ENCODE measurements around the gene GPR183.
"Not testable (repeated sequence)": the region's sequence is repeated elsewhere in the genome, so short reads cannot be mapped to it uniquely, and the experiment has no call there.

The GPR183 gene

GRCh38 chr13:99270518-99270917, 36.7 kb downstream of the GPR183 start:
- no peak for DNase-seq (ENCODE audit: low read depth in 2 of 2)

- no peak for DNase-seq (ENCODE audit: low read depth in 2 of 2)
Observed at GRCh38 chr13:99269627-99270241, 37.5 kb downstream of the GPR183 start.

- DNase-seq (ENCODE audit: low read depth in 2 of 2), result no peak
Observed at GRCh38 chr13:99268822-99269221, 38.4 kb downstream of the GPR183 start.

- no peak for DNase-seq (ENCODE audit: low read depth in 2 of 2)
Observed at GRCh38 chr13:99267927-99268326, 39.3 kb downstream of the GPR183 start.

- DNase-seq (ENCODE audit: low read depth in 2 of 2), result no peak
Observed at GRCh38 chr13:99266827-99267226, 40.4 kb downstream of the GPR183 start.

GRCh38 chr13:99265821-99266426, 41.3 kb downstream of the GPR183 start:
- DNase-seq (ENCODE audit: low read depth in 2 of 2), result no peak

GRCh38 chr13:99265162-99265800, 41.9 kb downstream of the GPR183 start:
- DNase-seq (ENCODE audit: low read depth in 2 of 2), result no peak

GRCh38 chr13:99264051-99264450, 43.1 kb downstream of the GPR183 start:
- no peak for DNase-seq (ENCODE audit: low read depth in 2 of 2)

GRCh38 chr13:99263126-99263785, 43.9 kb downstream of the GPR183 start:
- DNase-seq (ENCODE audit: low read depth in 2 of 2), result no peak

- DNase-seq (ENCODE audit: low read depth in 2 of 2), result no peak
Observed at GRCh38 chr13:99261059-99261458, 46.1 kb downstream of the GPR183 start.

- no peak for DNase-seq (ENCODE audit: low read depth in 2 of 2)
Observed at GRCh38 chr13:99260216-99260615, 47.0 kb downstream of the GPR183 start.

- DNase-seq (ENCODE audit: low read depth in 2 of 2), result no peak
Observed at GRCh38 chr13:99258946-99259345, 48.3 kb downstream of the GPR183 start.

- DNase-seq (ENCODE audit: low read depth in 2 of 2), result peak in 1 of 2 donors; percentile 14
Observed at GRCh38 chr13:99258210-99258860, 48.9 kb downstream of the GPR183 start, which contains the start of gene GPR18. Gene GPR18 (minus strand): TSS chr13:99258379. CDS start chr13:99255872, 2,507 bp downstream.

- DNase-seq (ENCODE audit: low read depth in 2 of 2), result no peak
Observed at GRCh38 chr13:99257291-99257690, 49.9 kb downstream of the GPR183 start.

- DNase-seq (ENCODE audit: low read depth in 2 of 2), result no peak
Observed at GRCh38 chr13:99256709-99257108, 50.5 kb downstream of the GPR183 start.

GRCh38 chr13:99256283-99256682, 50.9 kb downstream of the GPR183 start:
- DNase-seq (ENCODE audit: low read depth in 2 of 2), result no peak

- no peak for DNase-seq (ENCODE audit: low read depth in 2 of 2)
Observed at GRCh38 chr13:99255271-99255670, 51.9 kb downstream of the GPR183 start.

GRCh38 chr13:99254830-99255229, 52.4 kb downstream of the GPR183 start:
- DNase-seq (ENCODE audit: low read depth in 2 of 2), result no peak

GRCh38 chr13:99251921-99252320, 55.3 kb downstream of the GPR183 start:
- DNase-seq (ENCODE audit: low read depth in 2 of 2), result no peak

- DNase-seq (ENCODE audit: low read depth in 2 of 2), result no peak
Observed at GRCh38 chr13:99250982-99251825, 56.0 kb downstream of the GPR183 start.

- not testable (repeated sequence) for DNase-seq (ENCODE audit: low read depth in 2 of 2)
Observed at GRCh38 chr13:99249606-99250005, 57.6 kb downstream of the GPR183 start.
